GM21447 (cell line): Measurements from ENCODE around the gene TMEM63A.

Experiments
- ATAC-seq: cut with Tn5 transposase; IDR thresholded peaks from one replicate; pipeline ENCODE4 v1.9.1; 2021; ENCODE audit not compliant: unreplicated experiment

The TMEM63A gene

GRCh38 chr1:225886159-225887029 lies 4.2 kb upstream of the TMEM63A start:
- ATAC-seq = no peak

DNA sequence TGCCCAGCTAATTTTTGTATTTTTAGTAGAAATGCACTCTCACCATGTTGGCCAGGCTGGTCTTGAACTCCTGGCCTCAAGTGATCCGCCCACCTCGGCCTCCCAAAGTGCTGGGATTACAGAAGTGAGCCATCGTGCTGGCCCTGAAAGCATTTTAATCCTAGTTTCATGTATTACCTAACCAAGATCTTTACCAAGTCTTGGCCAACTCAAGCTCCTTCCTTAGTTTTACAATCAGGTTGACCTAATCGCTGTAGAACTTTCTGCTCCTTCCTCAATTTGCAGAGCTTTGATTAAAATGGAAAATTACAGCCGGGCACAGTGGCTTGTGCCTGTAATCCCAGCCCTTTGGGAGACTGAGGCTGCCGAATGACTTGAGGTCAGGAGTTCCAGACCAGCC lies 3.2 kb upstream of the TMEM63A start:
- ATAC-seq = no peak

DNA sequence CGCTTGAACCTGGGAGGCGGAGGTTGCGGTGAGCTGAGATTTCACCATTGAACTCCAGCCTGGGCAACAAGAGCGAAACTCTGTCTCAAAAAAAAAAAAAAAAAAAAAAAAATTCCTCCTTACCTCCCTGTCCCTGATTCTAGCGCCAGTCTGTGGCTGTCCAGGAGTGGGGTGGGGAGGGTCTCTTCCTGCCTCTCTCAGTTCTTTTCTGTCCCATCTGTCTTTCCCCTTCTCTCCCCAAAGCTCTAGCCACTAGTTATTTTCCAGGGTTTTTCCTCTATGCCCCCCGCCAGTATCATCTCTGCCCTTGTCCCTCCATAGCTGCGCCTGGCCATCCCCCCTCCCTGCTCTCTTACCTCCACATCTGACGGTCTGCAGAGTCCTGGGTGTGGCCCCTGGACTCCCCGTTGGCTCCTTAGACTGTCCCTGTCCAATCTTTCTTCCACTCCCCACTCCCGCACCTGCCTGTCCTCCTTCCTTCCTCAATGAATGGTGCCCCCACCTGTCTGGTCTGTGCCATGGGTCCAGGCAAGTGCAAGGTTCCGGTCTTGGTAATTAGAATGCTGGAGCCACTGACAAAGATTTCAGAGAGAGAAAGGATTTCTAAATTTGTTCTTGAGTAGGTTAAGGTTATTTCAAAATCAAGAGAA lies 1.6 kb upstream of the TMEM63A start:
- no peak for ATAC-seq

GRCh38 chr1:225882694-225883615 lies 775 bp upstream of the TMEM63A start:
- peak; percentile 33 for ATAC-seq

GRCh38 chr1:225881081-225881958 lies 860 bp downstream of the TMEM63A start:
- ATAC-seq = peak; percentile 33

DNA sequence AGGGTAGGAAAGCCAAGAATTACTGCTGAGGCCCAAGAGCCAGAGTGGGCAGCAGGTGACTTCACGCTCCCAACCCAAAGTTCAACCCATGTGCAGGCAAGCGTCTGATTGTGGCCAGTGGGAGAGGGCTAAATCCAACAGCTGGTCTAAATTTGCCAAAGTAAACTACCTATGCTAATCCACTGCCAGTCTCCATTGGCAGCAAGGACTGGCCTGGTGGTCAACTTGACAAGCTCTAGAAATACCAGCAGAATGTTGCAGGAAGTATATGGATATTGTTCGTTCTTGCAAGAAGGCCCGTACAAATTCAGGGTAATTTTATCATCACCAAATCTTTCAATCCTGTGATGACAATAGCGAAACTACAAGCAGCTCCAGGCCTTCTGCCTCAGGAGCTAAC lies 1.5 kb downstream of the TMEM63A start:
- no peak for ATAC-seq

GRCh38 chr1:225880222-225880588 lies 2.0 kb downstream of the TMEM63A start:
- ATAC-seq = no peak

DNA sequence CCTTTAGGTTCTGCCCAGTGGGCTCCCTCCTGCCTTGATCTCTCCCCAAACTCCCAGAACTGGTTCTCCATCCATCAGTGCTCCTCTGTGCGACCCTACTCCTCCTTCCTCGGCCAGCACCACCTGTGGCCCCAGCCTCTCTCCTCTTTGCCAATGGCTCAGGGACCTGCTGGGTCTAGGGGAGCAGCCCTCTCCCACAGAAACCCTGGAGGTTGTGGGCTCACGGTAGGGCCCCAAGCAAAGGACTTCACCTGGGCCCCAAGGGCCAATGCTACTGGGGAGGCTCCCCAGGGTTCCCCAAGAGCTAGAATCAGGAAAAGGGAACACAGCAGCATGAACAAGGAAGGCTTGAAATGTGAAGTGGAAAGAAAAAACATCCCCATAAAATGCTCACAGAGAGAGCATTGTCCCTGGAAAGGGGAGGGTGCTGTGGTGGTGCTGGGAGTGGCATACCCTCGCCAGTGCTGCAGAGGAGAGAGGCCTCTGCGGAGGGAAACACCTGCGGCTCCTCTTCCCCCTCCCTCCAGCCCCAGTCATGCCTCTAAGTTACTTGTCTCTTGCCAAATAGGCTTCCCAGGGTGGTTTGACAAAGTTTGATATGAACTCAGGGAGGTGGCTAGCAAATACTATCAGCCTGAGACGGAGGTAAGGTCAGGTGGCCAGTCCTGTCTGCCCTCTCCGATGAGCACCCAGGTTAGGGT lies 2.5 kb downstream of the TMEM63A start:
- no peak for ATAC-seq

DNA sequence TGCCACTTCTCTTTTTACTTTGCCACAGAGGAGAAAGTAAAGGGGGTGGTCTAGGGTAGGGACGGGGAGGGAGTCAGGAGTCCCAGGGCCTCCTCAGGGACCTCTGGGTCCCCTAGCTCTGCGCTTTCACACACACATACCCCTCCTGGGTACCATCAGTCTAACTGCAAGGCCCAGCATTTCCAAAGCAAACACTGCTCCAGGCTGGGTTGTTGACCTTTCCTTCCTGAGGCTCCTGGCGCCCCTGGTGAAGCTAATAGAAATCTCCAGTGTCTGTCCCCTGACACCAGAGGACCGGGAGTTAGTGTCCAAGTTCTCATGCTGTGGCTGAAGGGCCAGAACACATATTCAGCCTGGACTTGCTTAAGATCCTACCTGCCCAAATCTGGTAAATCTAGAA lies 3.9 kb downstream of the TMEM63A start:
- no peak for ATAC-seq

DNA sequence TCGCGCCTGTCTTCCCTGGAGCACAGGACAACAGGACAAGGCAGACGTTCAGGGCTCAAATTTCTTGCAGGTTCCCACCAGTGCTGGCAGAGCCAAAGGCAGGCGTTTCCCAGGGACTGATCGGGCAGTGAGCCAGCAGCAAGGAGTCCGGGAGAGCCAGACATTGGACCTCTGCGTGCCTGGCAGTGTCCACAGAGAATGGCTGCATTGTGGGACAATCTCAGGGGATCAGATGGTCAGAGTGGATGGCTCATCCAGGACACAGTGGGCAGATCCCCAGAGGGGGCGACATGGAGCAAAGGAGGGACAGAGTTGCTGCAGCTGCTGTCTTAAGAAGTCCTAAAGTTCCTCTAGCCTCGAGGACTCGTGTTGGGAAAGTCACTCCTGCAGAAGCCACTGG lies 4.6 kb downstream of the TMEM63A start:
- ATAC-seq = no peak

GRCh38 chr1:225876900-225877510 lies 5.2 kb downstream of the TMEM63A start:
- ATAC-seq = no peak

DNA sequence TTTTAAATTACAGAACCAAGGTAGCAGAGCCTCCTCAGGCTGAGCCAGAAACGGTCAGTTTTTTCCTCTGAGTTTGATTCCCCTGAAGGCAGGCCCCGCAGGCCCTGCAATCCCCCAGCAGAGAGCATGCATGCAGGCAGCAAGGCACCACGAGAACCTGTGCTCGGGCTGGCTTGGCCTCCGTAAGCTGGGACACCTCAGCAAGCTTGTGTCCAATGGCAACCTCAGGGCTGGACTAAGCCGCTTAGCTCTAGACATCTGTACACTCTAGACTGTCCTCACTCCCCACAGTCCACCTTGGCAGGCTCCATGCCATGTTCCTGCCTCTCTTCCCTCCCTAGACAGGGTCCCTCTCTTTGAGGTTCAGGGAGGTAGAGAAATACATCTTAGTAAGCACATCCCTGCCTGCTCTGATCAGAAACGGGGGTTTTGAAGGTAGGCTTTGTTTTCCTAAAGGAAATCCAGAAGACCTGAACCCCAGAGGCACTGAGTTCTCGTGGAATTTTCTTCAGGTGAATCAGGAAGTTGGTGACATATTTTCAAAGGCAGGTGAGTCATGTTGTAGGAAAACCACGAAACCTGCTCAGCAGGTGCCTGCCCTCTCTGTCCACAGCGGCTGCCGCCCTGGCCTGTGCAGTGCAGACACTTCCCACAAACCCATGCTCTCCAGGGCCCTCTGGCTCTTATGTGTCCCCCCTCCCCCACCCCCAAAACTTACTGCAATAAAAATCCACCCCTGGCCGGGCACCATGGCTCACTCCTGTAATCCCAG lies 7.0 kb downstream of the TMEM63A start:
- ATAC-seq = no peak

DNA sequence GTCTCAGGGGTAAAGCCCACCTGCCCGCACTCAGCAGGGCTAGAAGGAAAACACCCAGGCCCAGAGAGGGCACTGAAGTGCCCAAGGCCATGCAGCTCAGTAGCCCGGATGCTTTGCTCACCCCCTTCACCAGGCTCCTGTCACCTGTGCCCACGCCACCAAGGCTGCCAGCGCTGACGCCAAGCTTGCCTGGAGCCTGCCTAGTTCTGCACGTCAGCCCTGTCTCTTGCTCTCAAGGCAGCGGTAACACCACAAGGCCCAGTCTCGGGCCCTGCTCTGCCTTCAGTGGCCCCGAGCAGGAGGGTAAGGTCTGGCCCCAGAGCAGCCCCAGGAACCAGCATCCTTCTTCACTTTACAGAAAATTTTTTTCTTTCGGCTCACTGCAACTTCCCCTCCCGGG lies 7.7 kb downstream of the TMEM63A start:
- ATAC-seq = no peak

- no peak for ATAC-seq
Measured at GRCh38 chr1:225873281-225873850, 8.8 kb downstream of the TMEM63A start.

GRCh38 chr1:225872075-225872430 lies 10.1 kb downstream of the TMEM63A start:
- no peak for ATAC-seq

DNA sequence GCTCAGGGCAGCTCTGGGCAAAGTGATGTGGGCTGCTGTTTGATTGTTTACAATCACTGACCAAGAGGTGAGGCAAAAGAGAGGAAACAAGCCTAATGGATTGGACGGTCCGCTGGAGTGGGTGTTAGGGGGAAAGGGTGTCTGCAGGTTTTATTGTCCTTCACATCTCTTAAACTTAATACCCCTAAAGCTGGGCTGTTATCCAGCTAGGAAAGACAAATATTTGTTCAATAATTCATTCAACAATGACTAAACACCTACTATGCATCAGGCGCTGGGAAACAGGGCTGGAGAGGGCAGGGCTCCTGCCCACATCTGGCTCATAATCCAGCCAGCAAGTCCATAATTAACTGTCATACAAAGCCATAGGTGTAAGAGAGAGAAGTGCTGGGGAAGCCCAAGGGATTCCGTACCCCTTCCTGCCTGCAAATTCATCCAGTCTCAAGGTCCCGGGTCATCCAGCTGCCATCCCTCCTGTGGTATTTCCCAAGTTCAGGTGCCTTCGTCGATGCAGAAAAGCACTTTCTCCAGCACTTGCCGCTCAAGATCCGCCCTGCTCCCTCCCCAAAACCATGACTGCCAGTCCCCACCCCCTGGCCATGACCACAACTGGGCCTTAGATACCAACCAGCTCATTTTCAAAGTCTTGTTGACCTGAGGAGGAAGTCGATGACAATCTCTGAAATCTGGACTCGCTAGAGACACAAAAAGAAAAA lies 10.7 kb downstream of the TMEM63A start:
- ATAC-seq = no peak

- no peak for ATAC-seq
Measured at GRCh38 chr1:225870911-225871310, 11.3 kb downstream of the TMEM63A start.
